NOMO-1 treated with dmso at 0.1 percent for 144 hours (cell line): ENCODE measurements around the gene DUSP2.

Experiments
- DNase-seq: peaks from one replicate; lab custom pipeline; 2025; ENCODE audit not compliant: unreplicated experiment; lab: John Stamatoyannopoulos, UW

Gene DUSP2

GRCh38 chr2:96115631-96116423 lies 29.4 kb downstream of the DUSP2 start:
- DNase-seq: no peak

- DNase-seq: no peak
Measured at GRCh38 chr2:96114903-96115581, 30.2 kb downstream of the DUSP2 start.

- no peak for DNase-seq
Measured at GRCh38 chr2:96114546-96114902, 30.7 kb downstream of the DUSP2 start.

- no peak for DNase-seq
Measured at GRCh38 chr2:96113951-96114350, 31.3 kb downstream of the DUSP2 start.

GRCh38 chr2:96113367-96113677 lies 31.9 kb downstream of the DUSP2 start:
- DNase-seq: no peak

- DNase-seq: no peak
Measured at GRCh38 chr2:96112501-96113366, 32.5 kb downstream of the DUSP2 start.

GRCh38 chr2:96111823-96112500 lies 33.3 kb downstream of the DUSP2 start:
- no peak for DNase-seq

- DNase-seq: no peak
Measured at GRCh38 chr2:96111257-96111640, 34.0 kb downstream of the DUSP2 start.

- DNase-seq: no peak
Measured at GRCh38 chr2:96110621-96111256, 34.5 kb downstream of the DUSP2 start.

- no peak for DNase-seq
Measured at GRCh38 chr2:96109931-96110511, 35.2 kb downstream of the DUSP2 start.

- no peak for DNase-seq
Measured at GRCh38 chr2:96109361-96109680, 35.9 kb downstream of the DUSP2 start.

GRCh38 chr2:96108541-96109360 lies 36.5 kb downstream of the DUSP2 start:
- no peak for DNase-seq

- no peak for DNase-seq
Measured at GRCh38 chr2:96108151-96108540, 37.1 kb downstream of the DUSP2 start.

- DNase-seq: no peak
Measured at GRCh38 chr2:96107708-96108065, 37.6 kb downstream of the DUSP2 start.

GRCh38 chr2:96106991-96107707 lies 38.1 kb downstream of the DUSP2 start:
- no peak for DNase-seq

- DNase-seq: no peak
Measured at GRCh38 chr2:96105994-96106715, 39.1 kb downstream of the DUSP2 start.

- no peak for DNase-seq
Measured at GRCh38 chr2:96105152-96105915, 39.9 kb downstream of the DUSP2 start.

- no peak for DNase-seq
Measured at GRCh38 chr2:96104487-96104861, 40.8 kb downstream of the DUSP2 start.
